ENCODE results near the gene PHYKPL. TPM values are rescaled to one million over a fixed set of nuclear protein-coding genes. Genes with fewer than 3 reads are reported as not detected.

The PHYKPL gene
- total RNA-seq = 10 to 100 TPM; 26.0 to 66.5 (median 41.6) TPM
- polyA plus RNA-seq = 100 to 1,000 TPM in 1 of 3 donors, 10 to 100 TPM in 2; 46.2 to 121 (median 47.6) TPM

DNA sequence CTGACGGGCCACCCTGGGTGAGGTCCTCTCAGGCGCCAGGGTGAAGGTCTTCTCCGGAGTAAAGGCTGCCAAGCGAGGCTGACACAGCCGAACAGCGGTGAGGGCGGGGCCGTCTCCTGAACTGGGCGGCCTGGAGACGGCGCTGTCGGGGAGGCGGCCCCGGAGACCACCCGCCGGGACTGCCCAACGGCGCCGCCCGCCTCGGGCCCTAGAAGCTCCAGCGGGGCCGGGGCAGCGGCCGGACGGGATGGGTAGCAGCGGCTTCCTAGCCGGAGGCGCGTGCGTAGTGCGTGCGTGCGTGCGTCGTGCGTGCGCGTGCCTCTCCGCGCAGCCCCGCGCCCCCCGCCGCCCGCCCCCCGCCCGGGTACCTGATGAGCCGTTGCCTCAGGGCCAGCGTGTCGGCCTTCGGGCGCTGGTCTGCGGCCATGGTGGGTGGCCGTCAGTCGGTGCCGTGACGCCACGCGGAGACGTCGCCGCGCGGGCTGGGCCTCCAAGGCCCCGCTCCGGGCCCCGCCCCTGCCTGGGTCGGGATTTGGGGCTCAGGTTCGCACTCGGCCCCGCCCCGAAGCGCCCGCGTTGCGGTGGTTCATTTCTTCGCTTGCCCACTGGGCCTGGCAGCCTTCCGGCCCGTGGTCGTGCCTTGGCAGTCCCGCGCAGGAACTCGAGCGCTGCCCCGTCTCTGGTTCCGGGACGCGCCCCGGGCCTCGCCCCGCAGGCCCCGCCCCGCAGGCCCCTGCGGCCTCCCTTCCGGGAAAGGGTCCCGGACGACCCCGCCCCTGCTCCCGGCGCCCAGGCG, at the start of gene PHYKPL:
Gene PHYKPL (minus strand): TSS at position 679 of the 796 bp plus-strand sequence. CDS start 252 bp downstream, at position 427.
- peak; percentile 86 for DNase-seq
- Histone ChIP-seq H3K9me3 (no peaks in the 10 kb centered on the region), H3K36me3 (peaks cover 0 to 33% (median 7%) of the 10 kb centered on the region in 4 donors), H3K4me3 (peak within 1 kb of the TSS; percentile 65 to 92 (median 80)), H3K27me3 (no peaks in the 10 kb centered on the region), H3K27ac (peak within 1 kb of the TSS; percentile 87 to 97 (median 96)), H3K4me1 (peaks cover 0 to 29% (median 27%) of the 10 kb centered on the region in 4 donors)
- TF ChIP-seq POLR2AphosphoS5 (IDR thresholded peaks at IDR 0.05) (peak in 3 of 4 donors; percentile 7 to 85 (median 56)), CTCF (IDR thresholded peaks at IDR 0.05) (no peak)
- intact Hi-C loops (cut with DNase I) = loop anchor here (2.0 kb wide), 3 partner anchors 28 to 394 kb away; partner anchors contain the start of genes CLK4, COL23A1 and HNRNPAB
- WGBS, 2 donors = 0 to 1% methylated on average over 102 of the region's 102 CpGs

GRCh38 chr5:178282391-178282790, 49.8 kb upstream of the PHYKPL start:
- intact Hi-C loops (cut with DNase I) = loop anchor here (10.0 kb wide), 1 partner anchor 172 kb away; no protein-coding TSS in a partner anchor
- Histone ChIP-seq H3K9me3 (peaks cover 0 to 7% (median 2%) of the 10 kb centered on the region in 4 donors), H3K4me3 (no peak overlapping the region), H3K4me1 (peaks cover 0 to 9% (median 7%) of the 10 kb centered on the region in 4 donors), H3K36me3 (no peaks in the 10 kb centered on the region), H3K27ac (no peak overlapping the region), H3K27me3 (peaks cover 0 to 11% (median 0%) of the 10 kb centered on the region in 3 donors)
- DNase-seq = peak; percentile 48
- TF ChIP-seq EP300 (IDR thresholded peaks at IDR 0.05) (no peak), POLR2A (IDR thresholded peaks at IDR 0.05) (no peak), CTCF (IDR thresholded peaks at IDR 0.05) (no peak), POLR2AphosphoS5 (IDR thresholded peaks at IDR 0.05) (no peak)
- WGBS, 2 donors = 87 to 92% methylated on average over 4 of the region's 4 CpGs

DNA sequence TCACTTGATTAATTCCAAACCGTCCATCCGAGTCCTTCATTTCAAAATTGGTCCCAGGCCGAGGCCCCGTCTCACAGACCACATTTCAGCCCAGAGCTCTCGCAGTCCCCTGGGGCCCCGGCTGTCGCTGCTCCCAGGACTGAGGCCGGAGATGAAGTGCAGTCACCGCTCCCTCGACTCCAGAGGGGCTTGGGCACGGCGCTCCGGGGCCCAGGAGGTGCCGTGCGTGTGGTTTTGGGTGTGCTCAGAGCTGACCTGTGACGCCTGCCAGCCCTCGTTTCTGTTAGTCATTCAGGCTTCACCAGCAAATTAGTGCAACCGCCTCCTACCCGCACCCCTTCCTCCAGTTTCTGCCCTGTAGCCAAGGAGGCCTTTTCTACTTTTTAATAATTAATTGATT, 48.7 kb upstream of the PHYKPL start:
- Histone ChIP-seq H3K4me1 (peaks cover 0 to 9% (median 7%) of the 10 kb centered on the region in 4 donors), H3K4me3 (no peak overlapping the region), H3K27me3 (peaks cover 0 to 20% (median 0%) of the 10 kb centered on the region in 3 donors), H3K36me3 (no peaks in the 10 kb centered on the region), H3K27ac (no peak overlapping the region), H3K9me3 (peaks cover 0 to 7% (median 2%) of the 10 kb centered on the region in 4 donors)
- intact Hi-C loops (cut with DNase I) = loop anchor here (10.0 kb wide), 1 partner anchor 173 kb away; no protein-coding TSS in a partner anchor
- 89 to 90% methylated on average over 19 of the region's 19 CpGs for WGBS, 2 donors
- DNase-seq = peak; percentile 58
- TF ChIP-seq POLR2AphosphoS5 (IDR thresholded peaks at IDR 0.05) (no peak), EP300 (IDR thresholded peaks at IDR 0.05) (no peak), CTCF (IDR thresholded peaks at IDR 0.05) (no peak)

DNA sequence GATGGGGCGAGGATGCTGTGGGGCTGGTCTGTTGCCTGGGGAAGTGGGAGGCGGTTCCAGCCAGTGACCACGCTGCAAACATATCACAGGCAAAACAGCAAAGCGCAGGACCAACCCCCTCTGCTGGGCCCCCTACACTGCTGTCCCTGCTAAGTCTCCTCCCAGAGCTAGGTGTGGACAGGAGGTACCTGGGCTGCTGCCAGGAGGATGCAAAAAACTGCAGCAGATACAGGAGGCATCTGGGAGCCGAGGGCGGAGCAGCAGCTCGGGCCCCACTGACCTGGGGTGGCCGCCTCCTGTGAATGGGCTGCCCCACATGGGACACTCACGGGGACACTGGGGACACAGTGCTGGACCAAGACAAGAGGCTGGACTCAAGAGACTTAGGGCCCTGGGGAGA, 48.0 kb upstream of the PHYKPL start:
- H3K9me3 ChIP-seq = peaks cover 0 to 7% (median 2%) of the 10 kb centered on the region in 4 donors
- 78 to 90% methylated on average over 9 of the region's 9 CpGs for WGBS, 2 donors
- H3K4me1 ChIP-seq = peaks cover 0 to 9% (median 7%) of the 10 kb centered on the region in 4 donors
- intact Hi-C loops (cut with DNase I) = loop anchor here (1.0 to 10.0 kb wide), 3 partner anchors 174 to 310 kb away; partner anchors contain the start of gene COL23A1
- peak; percentile 59 for DNase-seq
- no peak overlapping the region for H3K27ac ChIP-seq
- H3K36me3 ChIP-seq = no peaks in the 10 kb centered on the region
- TF ChIP-seq EP300 (IDR thresholded peaks at IDR 0.05) (no peak), POLR2A (IDR thresholded peaks at IDR 0.05) (no peak), CTCF (IDR thresholded peaks at IDR 0.05) (no peak), POLR2AphosphoS5 (IDR thresholded peaks at IDR 0.05) (no peak)
- peaks cover 0 to 27% (median 0%) of the 10 kb centered on the region in 3 donors for H3K27me3 ChIP-seq
- H3K4me3 ChIP-seq = no peak overlapping the region
